Measurements from ENCODE around the gene EMC9.
A peak's percentile ranks its signal among the peaks of the same experiment; 100 is the strongest.

EMC9 gene

DNA sequence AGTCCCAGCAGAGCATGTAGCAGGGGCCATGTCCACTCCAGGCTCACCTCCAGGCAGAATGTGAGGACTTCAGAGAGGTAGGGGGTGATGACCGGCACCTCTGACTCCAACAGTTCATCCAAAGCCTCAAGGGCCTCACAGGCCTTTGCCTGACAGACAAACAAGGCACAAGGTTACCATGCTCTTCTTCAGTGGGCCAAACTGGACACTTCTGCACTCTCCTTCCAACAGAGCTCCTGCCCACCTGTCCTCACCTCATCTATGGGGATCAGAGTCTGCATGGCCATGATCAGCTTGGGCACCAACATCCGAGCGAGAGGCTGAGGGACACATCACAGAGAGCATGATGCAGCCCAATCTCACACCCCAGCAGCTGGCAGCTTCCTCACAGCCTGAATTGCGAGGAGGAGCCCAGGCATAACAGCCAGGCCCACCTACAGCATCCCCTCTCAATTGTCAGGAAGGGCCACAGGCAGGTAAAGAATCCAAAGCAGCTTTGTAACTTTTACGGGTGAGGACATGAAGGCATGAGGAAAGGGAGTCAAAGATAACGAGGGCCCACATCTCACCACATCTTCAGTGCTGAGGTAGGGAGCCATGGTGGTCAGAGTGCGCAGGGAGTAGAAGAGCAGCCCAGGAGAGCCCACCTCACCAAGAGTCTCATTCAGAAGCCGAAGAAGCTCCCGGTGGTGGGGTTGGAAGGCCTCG, 45.6 kb upstream of the EMC9 start:
- no peaks in the 10 kb centered on the region for H3K9me3 ChIP-seq (ENCODE audit: control extremely low read depth in 1 of 5, control insufficient read depth in 4 of 5, insufficient read depth in 2 of 5, low read depth in 1 of 5, low read length in 4 of 5)
- peaks cover 0 to 25% (median 20%) of the 10 kb centered on the region in 4 experiments for H3K4me1 ChIP-seq (ENCODE audit: control extremely low read depth in 1 of 4, control insufficient read depth in 4 of 4, insufficient read depth in 4 of 4, low read length in 3 of 4)
- no peak overlapping the region for H3K27ac ChIP-seq (ENCODE audit: insufficient read depth in 1 of 2, low read depth in 1 of 2, low read length in 2 of 2, poor library complexity in 1 of 2, severe bottlenecking in 2 of 2)
- ChIA-PET CTCF (interaction anchor here (0.9 to 4.4 kb wide), 6 partner anchors 13 to 55 kb away, joined by 4 to 19 read pairs (median 5); partner anchors contain the start of genes CHMP4A, IRF9, REC8 and TINF2), POLR2A (no interaction called here)
- 98% methylated on average over 9 of the region's 10 CpGs for WGBS (ENCODE audit: insufficient coverage)
- peaks cover 13 to 72% (median 42%) of the 10 kb centered on the region in 4 experiments for H3K36me3 ChIP-seq (ENCODE audit: control insufficient read depth in 4 of 4, insufficient read depth in 4 of 4, low read length in 3 of 4)
- peak overlapping the region in 3 of 7 experiments; percentile 79 to 90 (median 81) for H3K4me3 ChIP-seq (ENCODE audit: control insufficient read depth in 1 of 7, extremely low read depth in 1 of 7, insufficient read depth in 4 of 7, low read depth in 2 of 7, low read length in 6 of 7)
- H3K27me3 ChIP-seq (replicated peaks in 2 of 5; ENCODE audit: control insufficient read depth in 4 of 5, insufficient read depth in 5 of 5, low read length in 4 of 5): no peaks in the 10 kb centered on the region
- DNase-seq: no peak

DNA sequence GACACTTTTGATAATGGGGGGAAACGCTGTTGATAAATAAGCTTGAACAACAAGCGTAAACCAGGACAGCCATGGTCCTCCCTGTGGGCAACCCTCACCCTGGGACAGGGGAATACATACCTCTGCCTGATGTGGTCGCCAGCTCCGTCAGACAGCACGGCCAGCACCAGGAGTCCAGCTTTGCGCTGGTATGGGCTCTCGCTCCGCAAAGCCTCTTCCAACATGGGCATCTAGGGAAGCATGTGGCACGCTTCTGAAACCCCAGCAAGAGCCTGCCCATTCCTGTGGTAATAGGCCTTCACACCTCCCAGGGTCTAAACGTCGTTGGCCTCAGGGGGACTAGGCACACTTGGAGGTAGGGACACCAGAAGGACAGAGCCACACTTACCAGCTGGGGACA, 44.4 kb upstream of the EMC9 start:
- H3K4me3 ChIP-seq (ENCODE audit: control insufficient read depth in 1 of 7, extremely low read depth in 1 of 7, insufficient read depth in 4 of 7, low read depth in 2 of 7, low read length in 6 of 7): no peak overlapping the region
- WGBS (ENCODE audit: insufficient coverage): 96% methylated on average over 11 of the region's 11 CpGs
- ChIA-PET POLR2A (no interaction called here), CTCF (interaction anchor here (0.9 to 4.4 kb wide), 6 partner anchors 9 to 59 kb away, joined by 4 to 19 read pairs (median 5); partner anchors contain the start of genes MDP1, REC8, TINF2 and TM9SF1)
- peaks cover 15 to 77% (median 47%) of the 10 kb centered on the region in 4 experiments for H3K36me3 ChIP-seq (ENCODE audit: control insufficient read depth in 4 of 4, insufficient read depth in 4 of 4, low read length in 3 of 4)
- H3K27ac ChIP-seq (ENCODE audit: insufficient read depth in 1 of 2, low read depth in 1 of 2, low read length in 2 of 2, poor library complexity in 1 of 2, severe bottlenecking in 2 of 2): no peak overlapping the region
- H3K4me1 ChIP-seq (ENCODE audit: control extremely low read depth in 1 of 4, control insufficient read depth in 4 of 4, insufficient read depth in 4 of 4, low read length in 3 of 4): peaks cover 0 to 25% (median 20%) of the 10 kb centered on the region in 4 experiments
- DNase-seq: no peak
- H3K27me3 ChIP-seq (replicated peaks in 2 of 5; ENCODE audit: control insufficient read depth in 4 of 5, insufficient read depth in 5 of 5, low read length in 4 of 5): no peaks in the 10 kb centered on the region
- H3K9me3 ChIP-seq (ENCODE audit: control extremely low read depth in 1 of 5, control insufficient read depth in 4 of 5, insufficient read depth in 2 of 5, low read depth in 1 of 5, low read length in 4 of 5): no peaks in the 10 kb centered on the region

DNA sequence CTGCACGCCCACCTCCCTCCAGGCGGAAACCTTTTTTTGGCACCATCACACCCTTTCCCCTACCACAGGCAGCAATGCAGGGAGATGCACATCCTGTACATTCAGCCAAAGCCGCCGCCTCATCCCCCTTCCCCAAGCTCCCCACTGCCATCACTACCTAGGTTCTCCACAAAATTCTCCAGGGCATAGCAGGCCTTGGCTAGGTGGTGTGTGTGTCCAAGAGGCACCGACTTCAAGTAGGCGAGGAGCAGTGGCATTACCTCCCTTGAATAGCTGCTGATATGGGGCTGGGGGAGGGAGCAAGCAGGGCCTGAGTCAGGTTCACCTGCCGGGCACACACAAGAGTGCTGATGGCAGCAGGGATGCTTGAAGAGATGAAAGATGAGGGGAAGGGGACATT, 43.6 kb upstream of the EMC9 start:
- CTCF ChIA-PET: interaction anchor here (0.9 to 4.4 kb wide), 4 partner anchors 10 to 59 kb away, joined by 4 to 19 read pairs (median 10); partner anchors contain the start of genes REC8, TINF2 and TM9SF1
- Histone ChIP-seq H3K27me3 (replicated peaks in 2 of 5; ENCODE audit: control insufficient read depth in 4 of 5, insufficient read depth in 5 of 5, low read length in 4 of 5) (no peaks in the 10 kb centered on the region), H3K27ac (ENCODE audit: insufficient read depth in 1 of 2, low read depth in 1 of 2, low read length in 2 of 2, poor library complexity in 1 of 2, severe bottlenecking in 2 of 2) (no peak overlapping the region), H3K36me3 (ENCODE audit: control insufficient read depth in 4 of 4, insufficient read depth in 4 of 4, low read length in 3 of 4) (peaks cover 11 to 79% (median 50%) of the 10 kb centered on the region in 4 experiments), H3K4me3 (ENCODE audit: control insufficient read depth in 1 of 7, extremely low read depth in 1 of 7, insufficient read depth in 4 of 7, low read depth in 2 of 7, low read length in 6 of 7) (no peak overlapping the region), H3K9me3 (ENCODE audit: control extremely low read depth in 1 of 5, control insufficient read depth in 4 of 5, insufficient read depth in 2 of 5, low read depth in 1 of 5, low read length in 4 of 5) (no peaks in the 10 kb centered on the region), H3K4me1 (ENCODE audit: control extremely low read depth in 1 of 4, control insufficient read depth in 4 of 4, insufficient read depth in 4 of 4, low read length in 3 of 4) (peaks cover 0 to 25% (median 20%) of the 10 kb centered on the region in 4 experiments)
- 100% methylated on average over 2 of the region's 7 CpGs for WGBS (ENCODE audit: insufficient coverage)
- POLR2A ChIA-PET: no interaction called here
- no peak for DNase-seq

DNA sequence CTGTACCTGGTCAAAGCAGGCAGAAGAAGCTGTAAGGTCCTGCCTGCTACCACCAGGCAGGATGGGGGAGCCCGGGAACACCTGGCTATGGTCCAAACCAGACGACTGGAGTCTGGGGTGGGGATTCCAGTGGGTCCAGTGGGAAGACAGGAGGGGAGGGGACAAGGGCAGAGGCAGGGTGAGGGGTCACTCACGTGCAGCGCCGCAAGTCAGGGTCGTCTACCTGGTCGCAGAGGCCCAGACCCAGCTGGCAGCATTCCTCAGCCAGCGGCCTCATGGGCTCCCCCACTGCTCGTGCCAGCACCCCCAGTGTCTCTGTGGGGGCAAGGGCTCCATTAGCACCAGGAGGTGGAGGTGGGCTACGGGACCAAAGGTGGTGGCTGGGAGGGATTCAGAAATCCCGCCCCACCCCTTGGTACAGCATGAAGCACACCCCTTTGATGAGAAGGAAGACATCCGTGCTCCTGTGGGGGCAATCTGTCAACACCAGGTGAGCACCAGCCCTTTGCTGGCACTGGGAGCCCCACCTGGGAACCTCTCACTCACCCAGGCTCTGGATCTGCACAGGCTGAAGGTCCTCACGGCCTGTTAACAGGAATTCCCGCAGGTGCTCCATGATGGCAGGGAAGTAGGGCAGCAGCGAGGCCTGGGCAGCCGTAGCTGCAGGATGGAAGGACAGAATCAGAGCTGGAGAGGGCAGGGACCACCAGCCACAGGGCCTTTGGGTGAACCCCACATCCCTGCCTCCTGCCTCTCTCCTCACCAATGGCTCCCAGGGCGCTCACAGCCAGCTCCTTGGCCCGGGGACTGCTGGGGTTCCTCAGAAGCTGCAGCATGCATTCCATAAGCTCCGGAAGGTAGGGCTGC, 42.9 kb upstream of the EMC9 start:
- Histone ChIP-seq H3K27ac (ENCODE audit: insufficient read depth in 1 of 2, low read depth in 1 of 2, low read length in 2 of 2, poor library complexity in 1 of 2, severe bottlenecking in 2 of 2) (no peak overlapping the region), H3K4me3 (ENCODE audit: control insufficient read depth in 1 of 7, extremely low read depth in 1 of 7, insufficient read depth in 4 of 7, low read depth in 2 of 7, low read length in 6 of 7) (no peak overlapping the region), H3K4me1 (ENCODE audit: control extremely low read depth in 1 of 4, control insufficient read depth in 4 of 4, insufficient read depth in 4 of 4, low read length in 3 of 4) (peaks cover 0 to 21% (median 18%) of the 10 kb centered on the region in 4 experiments), H3K9me3 (ENCODE audit: control extremely low read depth in 1 of 5, control insufficient read depth in 4 of 5, insufficient read depth in 2 of 5, low read depth in 1 of 5, low read length in 4 of 5) (no peaks in the 10 kb centered on the region), H3K36me3 (ENCODE audit: control insufficient read depth in 4 of 4, insufficient read depth in 4 of 4, low read length in 3 of 4) (peaks cover 11 to 84% (median 57%) of the 10 kb centered on the region in 4 experiments), H3K27me3 (replicated peaks in 2 of 5; ENCODE audit: control insufficient read depth in 4 of 5, insufficient read depth in 5 of 5, low read length in 4 of 5) (no peaks in the 10 kb centered on the region)
- POLR2A ChIA-PET: no interaction called here
- CTCF ChIA-PET: interaction anchor here (1.4 to 3.2 kb wide), 2 partner anchors 58 kb away, joined by 4 to 14 read pairs; partner anchors contain the start of gene TINF2
- DNase-seq: no peak
- WGBS (ENCODE audit: insufficient coverage): 96% methylated on average over 19 of the region's 19 CpGs

DNA sequence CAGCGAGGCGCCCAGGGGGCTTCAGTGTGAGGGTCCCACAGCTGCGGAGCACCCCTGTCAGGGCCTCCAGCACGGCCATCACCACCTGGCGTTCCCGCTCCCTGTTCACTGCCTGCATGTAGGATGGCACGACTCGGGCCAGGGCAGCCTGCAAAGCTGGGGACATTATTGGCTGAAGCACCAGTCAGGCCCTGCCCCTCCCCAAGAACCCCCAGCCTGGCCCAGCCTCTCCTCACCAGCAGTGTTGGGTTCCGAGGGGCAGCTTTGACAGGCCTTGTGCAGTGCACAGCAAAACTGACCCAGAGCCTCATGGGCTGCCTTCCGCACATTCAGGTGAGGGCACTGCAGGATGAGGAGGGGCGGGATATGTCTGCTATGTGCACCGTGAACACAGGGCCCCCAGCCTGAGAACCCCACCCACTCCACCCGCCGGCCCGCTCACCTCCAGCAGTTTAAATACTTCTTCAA, 41.7 kb upstream of the EMC9 start:
- Histone ChIP-seq H3K4me3 (ENCODE audit: control insufficient read depth in 1 of 7, extremely low read depth in 1 of 7, insufficient read depth in 4 of 7, low read depth in 2 of 7, low read length in 6 of 7) (no peak overlapping the region), H3K27ac (ENCODE audit: insufficient read depth in 1 of 2, low read depth in 1 of 2, low read length in 2 of 2, poor library complexity in 1 of 2, severe bottlenecking in 2 of 2) (no peak overlapping the region), H3K4me1 (ENCODE audit: control extremely low read depth in 1 of 4, control insufficient read depth in 4 of 4, insufficient read depth in 4 of 4, low read length in 3 of 4) (peaks cover 0 to 10% (median 9%) of the 10 kb centered on the region in 4 experiments), H3K36me3 (ENCODE audit: control insufficient read depth in 4 of 4, insufficient read depth in 4 of 4, low read length in 3 of 4) (peaks cover 14 to 93% (median 70%) of the 10 kb centered on the region in 4 experiments), H3K27me3 (replicated peaks in 2 of 5; ENCODE audit: control insufficient read depth in 4 of 5, insufficient read depth in 5 of 5, low read length in 4 of 5) (no peaks in the 10 kb centered on the region), H3K9me3 (ENCODE audit: control extremely low read depth in 1 of 5, control insufficient read depth in 4 of 5, insufficient read depth in 2 of 5, low read depth in 1 of 5, low read length in 4 of 5) (no peaks in the 10 kb centered on the region)
- WGBS (ENCODE audit: insufficient coverage): 96% methylated on average over 13 of the region's 15 CpGs
- ChIA-PET CTCF (no interaction called here), POLR2A (no interaction called here)
- no peak for DNase-seq

DNA sequence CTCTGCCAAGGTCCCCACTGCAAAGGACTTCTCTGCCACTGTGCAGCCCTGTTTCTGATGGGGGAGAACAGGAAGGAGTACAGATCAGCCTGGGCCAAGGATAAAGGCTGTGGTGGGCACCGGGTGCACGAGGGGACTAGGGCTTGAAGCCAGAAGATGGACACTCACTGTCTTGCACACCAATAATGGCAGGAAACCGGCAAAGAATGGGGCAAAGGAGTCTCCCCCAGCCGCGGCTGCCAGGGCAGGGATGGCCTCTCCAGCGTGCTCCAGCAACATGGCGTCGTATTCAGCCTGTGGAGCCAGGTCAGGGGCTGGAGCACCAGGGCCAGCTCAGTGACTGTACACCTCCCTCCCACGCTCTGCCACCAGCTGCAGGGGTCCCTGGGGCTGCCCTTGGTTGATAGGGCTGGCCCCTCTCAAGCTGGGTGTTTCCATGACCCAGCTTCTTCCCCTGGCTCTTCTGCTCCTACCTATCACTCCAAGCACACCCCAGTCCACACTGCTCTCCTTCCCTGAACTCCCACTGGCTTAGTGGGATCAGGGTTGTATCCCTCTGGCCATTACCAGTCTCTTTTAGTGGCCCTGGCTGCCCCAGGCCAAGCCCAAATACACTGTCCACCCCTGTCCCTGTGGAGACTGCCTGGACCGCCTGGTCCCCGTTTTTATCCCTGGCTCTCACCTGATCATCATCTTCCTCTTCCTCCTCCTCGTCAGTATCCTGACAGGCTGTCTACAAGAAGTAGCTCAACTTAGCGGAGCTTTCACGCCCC, 40.9 kb upstream of the EMC9 start:
- no peak for DNase-seq
- peaks cover 0 to 2% (median 1%) of the 10 kb centered on the region in 4 experiments for H3K4me1 ChIP-seq (ENCODE audit: control extremely low read depth in 1 of 4, control insufficient read depth in 4 of 4, insufficient read depth in 4 of 4, low read length in 3 of 4)
- H3K4me3 ChIP-seq (ENCODE audit: control insufficient read depth in 1 of 7, extremely low read depth in 1 of 7, insufficient read depth in 4 of 7, low read depth in 2 of 7, low read length in 6 of 7): no peak overlapping the region
- peak overlapping the region in 1 of 2 experiments; percentile 6 for H3K27ac ChIP-seq (ENCODE audit: insufficient read depth in 1 of 2, low read depth in 1 of 2, low read length in 2 of 2, poor library complexity in 1 of 2, severe bottlenecking in 2 of 2)
- no peaks in the 10 kb centered on the region for H3K9me3 ChIP-seq (ENCODE audit: control extremely low read depth in 1 of 5, control insufficient read depth in 4 of 5, insufficient read depth in 2 of 5, low read depth in 1 of 5, low read length in 4 of 5)
- WGBS (ENCODE audit: insufficient coverage): 93% methylated on average over 11 of the region's 14 CpGs
- ChIA-PET POLR2A (no interaction called here), CTCF (interaction anchor here (1.6 kb wide), 1 partner anchor 115 kb away, joined by 4 read pairs; no protein-coding TSS in a partner anchor)
- no peaks in the 10 kb centered on the region for H3K27me3 ChIP-seq (replicated peaks in 2 of 5; ENCODE audit: control insufficient read depth in 4 of 5, insufficient read depth in 5 of 5, low read length in 4 of 5)
- peaks cover 14 to 94% (median 77%) of the 10 kb centered on the region in 4 experiments for H3K36me3 ChIP-seq (ENCODE audit: control insufficient read depth in 4 of 4, insufficient read depth in 4 of 4, low read length in 3 of 4)
